Memory B cell (primary cell): ENCODE measurements around the gene GAPDH.
"Not testable (repeated sequence)": the region's sequence is repeated elsewhere in the genome, so short reads cannot be mapped to it uniquely, and the experiment has no call there.

Source experiments
- ATAC-seq: fragments of 150-1000 bp; cut with Tn5 transposase; 2 replicates; pipeline ENCODE4 v1.10.0; 2021; ENCODE audit warnings: low read depth, mild to moderate bottlenecking, moderate library complexity
- DNase-seq, 2 donors: peaks; one replicate each; pipeline ENCODE4 v3.0.0; 2022; ENCODE audit warnings: low spot score in 2 of 2
- H3K27ac Mint-ChIP-seq: one replicate; pipeline ENCODE4 v1.8.0; 2022; ENCODE audit warnings: mild to moderate bottlenecking, moderate library complexity, mixed read lengths
- H3K27me3 Mint-ChIP-seq: one replicate; pipeline ENCODE4 v1.8.0; 2022; ENCODE audit warnings: mixed read lengths
- H3K36me3 Mint-ChIP-seq: one replicate; pipeline ENCODE4 v1.8.0; 2022; ENCODE audit warnings: mild to moderate bottlenecking, mixed read lengths
- H3K4me1 Mint-ChIP-seq: one replicate; pipeline ENCODE4 v1.8.0; 2022; ENCODE audit warnings: mixed read lengths
- H3K4me3 Mint-ChIP-seq: one replicate; pipeline ENCODE4 v1.8.0; 2022; ENCODE audit warnings: mild to moderate bottlenecking, moderate library complexity, mixed read lengths
- H3K9me3 Mint-ChIP-seq: one replicate; pipeline ENCODE4 v1.8.0; 2022; ENCODE audit warnings: mixed read lengths

GAPDH gene

GRCh38 chr12:6555018-6555691, 20.8 kb downstream of the GAPDH start:
- DNase-seq: peak in 1 of 2 donors; percentile 28
- Mint-ChIP-seq H3K27me3 (no peaks in the 10 kb centered on the region), H3K9me3 (no peaks in the 10 kb centered on the region), H3K36me3 (peaks cover 11% of the 10 kb centered on the region), H3K4me1 (peaks cover 29% of the 10 kb centered on the region), H3K27ac (no peak overlapping the region), H3K4me3 (peak overlapping the region; percentile 94)
- ATAC-seq: no peak

GRCh38 chr12:6556496-6556817, 22.1 kb downstream of the GAPDH start:
- not testable (repeated sequence) for DNase-seq, ATAC-seq, H3K9me3 Mint-ChIP-seq, H3K27me3 Mint-ChIP-seq
- Mint-ChIP-seq H3K27ac (peak overlapping the region; percentile 28), H3K4me3 (peak overlapping the region; percentile 94), H3K36me3 (peaks cover 18% of the 10 kb centered on the region), H3K4me1 (peaks cover 27% of the 10 kb centered on the region)

GRCh38 chr12:6556857-6557256, 22.5 kb downstream of the GAPDH start:
- Mint-ChIP-seq H3K4me1 (peaks cover 26% of the 10 kb centered on the region), H3K27me3 (no peaks in the 10 kb centered on the region), H3K4me3 (peak overlapping the region; percentile 94), H3K9me3 (no peaks in the 10 kb centered on the region), H3K27ac (peak overlapping the region; percentile 28), H3K36me3 (peaks cover 20% of the 10 kb centered on the region)
- DNase-seq (no peak), ATAC-seq (no peak)

- not testable (repeated sequence) for H3K4me3 Mint-ChIP-seq, H3K9me3 Mint-ChIP-seq, DNase-seq, H3K27me3 Mint-ChIP-seq, H3K27ac Mint-ChIP-seq, ATAC-seq
- Mint-ChIP-seq H3K36me3 (peaks cover 21% of the 10 kb centered on the region), H3K4me1 (peaks cover 17% of the 10 kb centered on the region)
These were observed 23.9 kb downstream of the GAPDH start for GRCh38 chr12:6558014-6558760.

DNA sequence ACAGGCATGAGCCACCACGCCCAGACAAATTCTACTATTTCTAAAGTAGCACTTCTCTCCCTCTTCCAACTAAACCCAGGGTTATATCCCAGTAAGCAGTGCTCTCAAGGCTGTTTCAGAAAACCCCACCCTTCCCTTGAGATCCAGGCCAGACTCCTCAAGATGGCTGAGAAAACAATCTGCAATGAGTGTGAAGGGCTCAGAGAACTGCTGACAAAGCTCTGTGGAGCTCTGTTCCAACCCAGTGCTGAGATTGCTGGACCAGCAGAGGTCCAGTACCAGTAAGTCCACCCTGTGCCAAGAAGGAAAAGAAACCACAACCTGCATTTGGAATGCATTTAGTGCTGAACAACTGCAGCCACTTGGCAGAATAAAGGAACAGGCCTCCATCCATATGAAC, 25.2 kb downstream of the GAPDH start:
- Mint-ChIP-seq H3K4me1 (peaks cover 17% of the 10 kb centered on the region), H3K4me3 (no peak overlapping the region), H3K27ac (no peak overlapping the region), H3K36me3 (peaks cover 24% of the 10 kb centered on the region), H3K27me3 (no peaks in the 10 kb centered on the region), H3K9me3 (no peaks in the 10 kb centered on the region)
- DNase-seq (no peak), ATAC-seq (no peak)

DNA sequence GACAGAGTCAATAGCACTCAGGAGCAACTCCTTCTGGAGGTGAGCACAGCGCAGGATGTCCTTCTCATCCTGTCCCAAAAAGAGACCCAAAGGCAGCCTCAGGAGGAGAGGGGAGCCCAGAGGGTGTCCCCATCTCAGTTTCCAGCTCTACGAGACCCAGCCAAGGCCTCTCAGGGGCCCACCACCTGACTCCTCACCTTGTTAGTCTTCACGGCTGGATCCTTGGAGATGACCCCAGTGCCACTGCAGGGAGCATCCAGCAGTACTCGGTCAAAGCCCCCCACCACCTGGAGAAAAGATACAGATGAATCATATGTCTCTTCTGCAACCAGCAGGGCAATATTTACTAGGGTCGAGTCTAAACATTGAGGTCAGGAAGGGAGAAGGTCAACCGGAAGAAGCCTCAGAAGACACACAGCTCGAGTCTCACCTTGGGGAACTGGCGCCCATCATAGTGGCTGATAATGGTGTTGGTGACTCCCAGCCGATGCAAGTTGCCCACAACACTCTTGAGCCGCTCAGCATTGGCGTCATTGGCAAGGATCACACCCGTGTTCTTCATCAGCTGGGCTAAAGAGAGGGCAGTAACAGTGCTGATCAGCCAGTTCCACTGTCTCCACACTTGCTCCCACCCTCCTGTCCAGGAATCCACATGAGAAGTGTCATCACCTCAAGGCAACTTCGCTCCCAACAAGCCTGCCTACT, 26.3 kb downstream of the GAPDH start:
- ATAC-seq (no peak), DNase-seq (no peak)
- Mint-ChIP-seq H3K4me1 (peaks cover 9% of the 10 kb centered on the region), H3K9me3 (no peaks in the 10 kb centered on the region), H3K36me3 (peaks cover 30% of the 10 kb centered on the region), H3K4me3 (no peak overlapping the region), H3K27me3 (no peaks in the 10 kb centered on the region), H3K27ac (no peak overlapping the region)

- Mint-ChIP-seq H3K4me1 (peaks cover 17% of the 10 kb centered on the region), H3K27ac (no peak overlapping the region), H3K36me3 (peaks cover 40% of the 10 kb centered on the region), H3K9me3 (no peaks in the 10 kb centered on the region), H3K4me3 (no peak overlapping the region), H3K27me3 (no peaks in the 10 kb centered on the region)
- no peak for ATAC-seq
- DNase-seq: no peak
These were observed 28.6 kb downstream of the GAPDH start for GRCh38 chr12:6562881-6563280.

DNA sequence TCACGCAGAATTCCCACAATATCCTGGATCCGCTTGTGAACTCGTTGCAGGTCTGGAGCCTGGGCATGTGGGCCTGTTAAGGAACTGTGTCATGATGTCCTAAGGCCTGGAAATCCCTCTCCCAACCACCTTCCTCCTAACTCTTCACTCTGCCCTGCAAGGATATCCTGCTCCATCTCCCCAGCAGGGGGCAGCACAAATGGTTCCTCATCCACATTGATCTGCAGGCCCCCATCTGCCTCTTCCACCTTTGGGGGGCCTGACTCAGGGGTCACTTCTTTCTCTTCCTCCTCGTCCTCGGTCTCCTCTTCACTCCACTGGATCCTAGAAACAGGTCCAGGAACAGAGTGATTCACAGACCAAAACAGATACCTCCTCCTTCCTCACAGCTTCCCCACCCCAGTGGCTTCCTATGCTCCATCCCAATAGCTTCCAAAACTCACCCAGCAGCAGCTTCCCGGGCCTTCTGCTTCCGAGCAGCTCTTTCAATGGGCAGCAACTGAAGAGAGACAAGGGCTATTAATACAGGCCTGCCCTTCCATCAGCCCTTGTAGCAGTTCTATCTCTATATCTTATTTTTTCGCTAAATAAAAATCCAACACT, 29.2 kb downstream of the GAPDH start:
- Mint-ChIP-seq H3K27me3 (no peaks in the 10 kb centered on the region), H3K4me3 (no peak overlapping the region), H3K9me3 (no peaks in the 10 kb centered on the region), H3K27ac (no peak overlapping the region), H3K36me3 (peaks cover 40% of the 10 kb centered on the region), H3K4me1 (peaks cover 17% of the 10 kb centered on the region)
- ATAC-seq (peak; percentile 25), DNase-seq (peak; percentile 55 to 64)

GRCh38 chr12:6567112-6567670, 32.9 kb downstream of the GAPDH start:
- DNase-seq (no peak), ATAC-seq (no peak)
- Mint-ChIP-seq H3K4me1 (peaks cover 25% of the 10 kb centered on the region), H3K36me3 (peaks cover 32% of the 10 kb centered on the region), H3K27ac (peak overlapping the region; percentile 87), H3K9me3 (no peaks in the 10 kb centered on the region), H3K27me3 (no peaks in the 10 kb centered on the region), H3K4me3 (peak overlapping the region; percentile 100)

DNA sequence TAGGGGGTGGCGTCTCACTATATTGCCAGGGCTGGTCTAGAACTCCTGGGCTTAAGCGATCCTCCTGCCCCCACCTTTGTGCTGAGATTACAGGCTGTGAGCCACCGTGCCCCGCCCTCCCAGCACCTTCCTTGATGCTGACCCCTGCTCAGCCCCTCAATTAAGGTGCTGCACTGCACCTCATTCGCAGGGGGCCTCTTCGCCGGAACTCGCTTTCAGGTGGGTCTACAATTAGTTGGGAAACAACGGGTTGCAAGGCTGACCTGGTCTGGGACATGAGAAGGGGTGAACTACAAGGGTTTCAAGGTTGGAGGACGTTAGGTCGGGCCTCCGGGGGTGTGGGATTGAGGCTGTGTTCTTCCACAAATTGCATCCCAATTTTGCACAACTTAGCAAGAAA, 35.0 kb downstream of the GAPDH start:
- ATAC-seq (no peak), DNase-seq (no peak)
- Mint-ChIP-seq H3K36me3 (peaks cover 31% of the 10 kb centered on the region), H3K27me3 (no peaks in the 10 kb centered on the region), H3K4me1 (peaks cover 19% of the 10 kb centered on the region), H3K9me3 (no peaks in the 10 kb centered on the region), H3K27ac (peak overlapping the region; percentile 14), H3K4me3 (peak overlapping the region; percentile 21)

GRCh38 chr12:6569786-6570185, 35.5 kb downstream of the GAPDH start:
- DNase-seq: no peak
- Mint-ChIP-seq H3K27me3 (no peaks in the 10 kb centered on the region), H3K9me3 (no peaks in the 10 kb centered on the region), H3K4me1 (peaks cover 19% of the 10 kb centered on the region), H3K4me3 (peak overlapping the region; percentile 43), H3K27ac (peak overlapping the region; percentile 14), H3K36me3 (peaks cover 32% of the 10 kb centered on the region)
- ATAC-seq: no peak

DNA sequence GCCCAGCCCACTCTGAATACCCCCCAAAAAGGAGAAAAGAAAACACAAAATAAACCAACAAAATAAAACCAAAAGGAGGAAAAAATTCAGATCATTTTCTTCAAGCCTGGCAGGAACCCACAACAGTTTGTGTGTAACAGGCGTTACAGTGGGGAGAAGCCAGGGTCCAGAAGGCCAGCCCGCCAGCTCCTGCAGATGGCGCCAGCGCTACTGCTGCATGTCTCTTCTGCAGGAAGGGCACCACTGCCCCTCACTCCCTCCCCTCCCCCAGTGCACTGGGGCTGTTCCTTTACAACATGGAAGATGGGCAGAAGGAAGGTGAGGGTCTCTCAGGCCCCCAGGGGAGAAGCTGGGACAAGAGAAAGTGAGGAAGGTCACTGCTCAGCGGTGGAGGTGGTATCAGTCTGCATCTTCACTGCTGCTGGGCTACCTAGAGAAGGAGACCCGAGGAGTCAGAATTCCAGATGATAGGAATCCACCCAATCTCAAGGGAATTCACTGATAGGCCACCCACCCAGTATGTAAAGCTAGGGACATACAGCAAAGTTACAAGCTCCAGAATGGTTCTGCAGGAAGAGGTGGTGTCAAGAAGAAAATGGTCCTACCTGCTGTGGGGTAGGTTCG, 36.1 kb downstream of the GAPDH start:
- no peaks in the 10 kb centered on the region for H3K27me3 Mint-ChIP-seq
- H3K36me3 Mint-ChIP-seq: peaks cover 30% of the 10 kb centered on the region
- H3K9me3 Mint-ChIP-seq: no peaks in the 10 kb centered on the region
- peak overlapping the region; percentile 81 for H3K27ac Mint-ChIP-seq
- H3K4me3 Mint-ChIP-seq: no peak overlapping the region
- no peak for ATAC-seq
- H3K4me1 Mint-ChIP-seq: peaks cover 19% of the 10 kb centered on the region
- peak in 1 of 2 donors; percentile 35 for DNase-seq

- ATAC-seq (no peak), DNase-seq (no peak)
- H3K4me1 Mint-ChIP-seq: peaks cover 7% of the 10 kb centered on the region
- H3K4me3 Mint-ChIP-seq: no peak overlapping the region
- peaks cover 37% of the 10 kb centered on the region for H3K36me3 Mint-ChIP-seq
- peak overlapping the region; percentile 63 for H3K27ac Mint-ChIP-seq
- no peaks in the 10 kb centered on the region for H3K27me3 Mint-ChIP-seq
- no peaks in the 10 kb centered on the region for H3K9me3 Mint-ChIP-seq
These were observed 38.7 kb downstream of the GAPDH start for GRCh38 chr12:6573001-6573400.
